GM21529 (cell line): Measurements from ENCODE around the gene KRT222.

ENCODE experiments used
- ATAC-seq: cut with Tn5 transposase; IDR thresholded peaks from one replicate; pipeline ENCODE4 v1.9.1; 2021; ENCODE audit not compliant: unreplicated experiment

The KRT222 gene

GRCh38 chr17:40659911-40660310 is 5.1 kb downstream of the KRT222 start:
- no peak for ATAC-seq

- no peak for ATAC-seq
Observed at GRCh38 chr17:40658396-40658795, 6.6 kb downstream of the KRT222 start.

- no peak for ATAC-seq
Observed at GRCh38 chr17:40651939-40652338, 13.0 kb downstream of the KRT222 start.

DNA sequence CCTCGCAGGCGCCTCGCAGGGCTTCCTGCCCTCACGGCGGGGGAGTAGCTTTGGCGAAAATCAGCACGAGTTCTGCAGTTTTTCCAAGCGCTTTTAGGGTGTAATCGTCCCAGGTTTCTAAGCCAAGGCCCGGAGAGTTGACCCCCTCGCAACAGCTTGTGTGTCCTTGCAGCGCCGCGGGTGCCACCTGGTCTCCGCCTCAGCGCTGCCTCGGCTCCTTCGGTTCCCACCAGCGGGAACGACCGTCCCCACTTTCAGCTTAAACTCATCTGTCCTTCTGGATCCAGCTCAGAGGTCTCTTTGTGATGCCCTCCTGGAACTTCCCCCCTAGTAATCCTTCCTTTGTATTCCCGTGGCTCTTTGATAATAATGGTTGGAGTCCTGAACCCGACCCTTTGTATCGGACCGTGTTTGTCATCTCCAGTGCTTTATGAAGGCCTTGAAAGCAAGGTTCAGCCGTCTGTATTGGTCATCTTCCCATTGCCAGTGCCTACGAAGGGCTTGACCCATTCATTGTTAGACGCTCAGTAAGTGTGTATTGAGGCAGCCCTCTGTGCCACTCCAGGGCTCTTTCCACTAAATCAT is 16.5 kb downstream of the KRT222 start:
- ATAC-seq: peak; percentile 16

DNA sequence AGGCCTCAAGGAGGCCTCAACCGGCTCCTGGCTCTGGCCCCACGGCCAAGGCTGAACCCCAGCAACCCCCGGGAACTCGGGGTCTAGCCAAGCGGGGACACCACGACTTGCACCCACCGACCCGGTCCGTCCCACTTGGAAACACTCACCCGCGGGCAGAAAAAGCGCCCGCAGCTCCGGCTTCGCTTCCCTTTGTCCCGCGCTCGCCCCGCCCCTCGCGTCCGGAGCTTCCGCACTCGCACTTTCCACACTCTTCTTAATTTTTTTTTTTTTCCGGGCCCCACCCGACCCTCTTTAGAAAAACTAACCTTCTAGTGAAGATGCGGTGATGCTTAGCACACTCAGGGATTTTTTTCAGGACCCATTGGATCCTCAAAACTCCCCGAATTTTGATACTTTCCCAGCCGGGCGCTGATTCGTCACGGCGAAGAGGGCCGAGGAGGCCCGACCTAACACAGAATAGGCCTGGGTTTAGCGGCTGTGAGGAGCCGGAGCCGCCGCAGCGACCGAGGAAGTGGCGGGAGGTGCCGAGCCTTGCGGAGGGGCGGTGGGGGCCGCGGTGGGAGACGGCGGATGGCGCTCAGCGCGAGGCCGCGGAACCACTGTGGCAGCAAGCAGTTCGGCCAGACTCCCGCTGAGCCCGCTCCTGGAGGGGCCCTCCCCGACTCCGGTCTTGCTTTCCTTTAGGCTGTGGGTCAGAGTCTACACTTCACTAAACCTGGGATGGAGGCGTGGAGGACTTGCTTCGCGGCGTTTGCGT is 17.2 kb downstream of the KRT222 start, which contains the start of gene SMARCE1:
TSS of gene SMARCE1 (minus strand) at position 195 of the 760 bp plus-strand sequence. CDS start 2,016 bp downstream, outside the sequence.
- ATAC-seq: peak; percentile 51

GRCh38 chr17:40646791-40647623 is 18.0 kb downstream of the KRT222 start:
- ATAC-seq: peak; percentile 40

DNA sequence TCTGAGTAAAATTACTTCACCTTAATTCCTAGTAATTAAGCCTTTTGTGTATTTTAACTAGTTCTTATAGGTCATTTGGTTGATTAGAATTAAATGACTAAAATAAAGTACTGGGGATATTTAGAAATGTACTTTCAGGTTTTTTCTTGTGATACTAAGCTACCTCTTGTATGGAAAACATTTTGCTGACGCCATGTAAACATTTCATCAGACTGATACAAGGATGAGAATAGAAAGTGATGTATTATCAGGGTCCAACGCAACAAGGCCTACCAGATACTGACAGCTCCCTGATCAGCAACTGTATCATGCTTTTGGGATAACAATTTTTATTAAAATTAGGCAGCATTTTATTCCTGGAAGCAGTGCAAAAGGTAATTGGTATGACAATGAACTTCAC is 19.0 kb downstream of the KRT222 start:
- no peak for ATAC-seq

GRCh38 chr17:40645291-40645690 is 19.7 kb downstream of the KRT222 start:
- ATAC-seq: no peak

GRCh38 chr17:40637931-40638330 is 27.0 kb downstream of the KRT222 start:
- no peak for ATAC-seq

- ATAC-seq: no peak
Observed at GRCh38 chr17:40633871-40634270, 31.1 kb downstream of the KRT222 start.

GRCh38 chr17:40632216-40632615 is 32.8 kb downstream of the KRT222 start:
- ATAC-seq: no peak

DNA sequence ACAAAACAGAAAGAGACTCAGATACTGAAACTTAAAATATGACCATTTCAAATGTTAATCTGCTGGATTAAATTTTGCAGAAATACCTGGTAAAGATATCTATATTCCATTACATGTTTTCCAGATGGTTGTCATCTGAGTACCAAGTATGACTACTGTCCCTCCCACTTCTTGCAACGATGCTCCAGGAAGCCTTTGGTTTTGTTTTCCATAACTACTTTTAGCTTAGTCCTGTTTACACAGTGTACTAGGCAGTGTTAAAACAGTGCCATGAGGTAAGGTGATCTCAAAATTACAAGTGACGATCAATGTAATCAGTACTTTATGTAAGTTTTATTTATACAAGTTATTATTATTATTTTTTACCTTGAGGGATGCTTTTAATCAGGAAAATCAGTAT is 35.1 kb downstream of the KRT222 start:
- no peak for ATAC-seq

GRCh38 chr17:40625311-40625710 is 39.7 kb downstream of the KRT222 start:
- no peak for ATAC-seq

- no peak for ATAC-seq
Observed at GRCh38 chr17:40623419-40624210, 41.4 kb downstream of the KRT222 start.

DNA sequence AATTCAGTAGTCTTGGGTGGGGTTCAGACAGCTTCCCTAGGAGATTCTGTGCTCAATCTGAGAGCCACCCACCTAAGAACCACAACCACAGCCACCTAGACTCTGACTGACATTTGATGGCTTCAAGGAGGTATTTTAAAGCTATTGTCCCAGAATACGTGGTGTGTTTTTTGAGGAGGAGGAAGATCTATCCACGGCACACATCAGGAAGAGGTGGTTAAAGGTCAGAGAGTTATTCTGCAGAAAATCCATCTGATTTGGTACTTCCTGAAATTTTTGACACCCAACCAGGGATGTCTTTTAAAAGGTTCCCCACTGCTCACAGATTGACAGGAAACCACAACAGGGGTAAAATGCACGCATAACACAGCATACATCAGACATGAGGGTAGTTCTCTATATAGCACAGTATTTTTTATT is 42.5 kb downstream of the KRT222 start:
- no peak for ATAC-seq

DNA sequence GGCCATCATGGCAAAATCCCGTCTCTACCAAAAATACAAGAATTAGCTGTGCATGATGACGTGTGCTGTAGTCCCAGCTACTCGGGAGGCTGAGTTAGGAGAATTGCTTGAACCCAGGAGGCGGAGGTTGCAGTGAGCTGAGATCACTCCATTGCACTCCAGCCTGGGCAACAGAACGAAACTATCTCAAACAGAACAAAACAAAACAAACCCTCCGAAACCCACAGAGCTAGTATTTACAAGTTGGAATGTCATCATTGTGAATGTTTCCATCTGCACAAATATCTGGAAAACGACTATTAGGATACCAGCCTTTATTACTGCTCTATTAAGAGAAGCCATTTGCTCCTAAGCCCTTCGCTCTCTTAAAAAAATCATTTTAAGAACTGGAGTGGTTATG is 43.4 kb downstream of the KRT222 start:
- ATAC-seq: no peak

GRCh38 chr17:40621019-40621418 is 44.0 kb downstream of the KRT222 start:
- no peak for ATAC-seq

GRCh38 chr17:40618754-40619625 is 46.0 kb downstream of the KRT222 start:
- no peak for ATAC-seq

DNA sequence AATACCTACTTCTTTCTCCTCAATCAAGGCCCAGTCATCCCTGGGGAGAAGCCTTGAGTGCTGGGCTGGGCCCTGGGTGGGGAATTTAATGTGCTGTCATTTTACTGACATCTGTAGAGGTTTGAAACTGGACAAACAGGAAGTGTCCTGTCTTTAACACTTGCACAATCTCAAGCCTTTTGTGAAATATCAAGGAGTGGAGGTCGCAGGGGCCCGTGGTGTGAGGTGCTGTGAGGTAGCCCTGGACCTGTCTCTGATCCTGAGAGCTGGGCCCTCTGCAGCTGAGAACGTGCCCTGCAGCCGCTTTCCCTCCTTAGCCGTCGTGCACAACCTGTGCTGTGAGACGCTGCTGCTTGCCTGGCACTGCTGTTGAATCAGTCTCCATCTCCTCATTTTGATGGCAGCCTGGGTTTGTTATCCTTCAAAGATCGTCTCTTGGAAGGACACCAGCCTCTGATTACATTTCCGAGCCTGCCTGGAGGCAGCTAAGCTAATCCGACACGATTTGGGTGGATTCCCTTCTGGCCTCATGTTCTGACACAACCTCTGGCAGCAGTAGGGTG is 47.2 kb downstream of the KRT222 start:
- no peak for ATAC-seq

DNA sequence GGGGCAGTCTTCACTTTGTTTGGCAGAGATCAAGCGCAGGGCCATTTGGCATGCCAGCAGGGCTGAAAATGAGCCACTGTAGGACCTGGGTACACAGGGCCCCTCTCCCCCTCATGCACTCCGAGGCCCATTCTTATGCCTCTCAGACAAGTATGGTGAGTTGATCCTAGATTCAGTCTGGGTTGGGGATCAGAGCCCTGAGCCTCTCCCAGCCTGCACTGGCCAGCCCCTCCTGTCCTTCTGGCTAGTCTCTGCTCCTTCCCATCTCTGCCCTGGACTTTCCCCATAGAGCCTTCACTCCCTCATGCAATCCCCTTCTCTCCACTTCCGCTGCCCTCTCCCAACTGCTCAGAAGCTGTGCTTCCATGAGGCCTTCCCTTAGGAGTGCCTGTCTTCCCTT is 48.4 kb downstream of the KRT222 start:
- ATAC-seq: no peak
